Limb (tissue), 2 donors: ENCODE results near the gene HSD17B12.
"Not testable (repeated sequence)": the region's sequence is repeated elsewhere in the genome, so short reads cannot be mapped to it uniquely, and the experiment has no call there.

ENCODE experiments used
- DNase-seq, 2 donors: peaks; one replicate each; pipeline ENCODE4 v3.0.0-alpha.2; 2016; ENCODE audit errors: extremely low spot score in 2 of 2

HSD17B12 gene

DNA sequence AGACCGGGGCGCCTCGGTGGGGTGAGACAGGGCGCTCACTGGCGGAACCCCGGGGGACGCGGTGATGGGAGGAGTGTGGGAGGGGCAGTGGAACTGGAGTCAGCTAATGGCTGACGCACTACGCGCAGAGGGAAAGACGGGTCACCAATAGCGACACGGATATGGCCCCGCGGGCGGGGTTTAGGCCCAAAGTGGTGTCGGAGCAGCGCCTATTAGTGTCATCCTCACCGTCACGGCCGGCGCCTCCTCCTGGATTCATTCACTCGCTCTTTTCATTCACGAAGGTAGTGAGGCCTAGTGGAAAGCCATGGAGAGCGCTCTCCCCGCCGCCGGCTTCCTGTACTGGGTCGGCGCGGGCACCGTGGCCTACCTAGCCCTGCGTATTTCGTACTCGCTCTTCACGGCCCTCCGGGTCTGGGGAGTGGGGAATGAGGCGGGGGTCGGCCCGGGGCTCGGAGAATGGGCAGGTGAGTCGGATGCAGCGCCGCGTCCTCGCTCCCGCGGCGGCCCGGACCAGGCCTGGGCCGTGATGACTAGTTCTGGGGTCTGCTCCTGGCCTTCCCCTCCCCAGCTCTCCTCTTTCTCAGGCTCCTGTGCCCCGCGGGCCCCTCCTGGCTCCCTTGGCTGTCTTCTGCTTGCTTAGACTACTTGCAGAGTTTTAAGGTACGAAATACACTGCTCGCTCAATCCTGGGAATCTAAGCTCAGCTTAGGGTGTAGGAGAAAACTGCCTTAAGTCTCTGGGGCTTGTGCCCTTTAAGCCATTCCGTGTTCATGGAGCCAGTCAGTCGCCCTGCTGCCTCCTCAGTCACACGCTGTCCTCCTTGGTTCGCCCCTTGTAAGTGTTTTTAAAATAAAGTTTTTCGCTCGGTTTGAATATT is at the start of gene HSD17B12:
Gene HSD17B12, plus strand, starts transcription at position 218 of the 880 bp plus-strand sequence. Its CDS starts 90 bp downstream, at position 308.
- peak; percentile 97 to 98 for DNase-seq

DNA sequence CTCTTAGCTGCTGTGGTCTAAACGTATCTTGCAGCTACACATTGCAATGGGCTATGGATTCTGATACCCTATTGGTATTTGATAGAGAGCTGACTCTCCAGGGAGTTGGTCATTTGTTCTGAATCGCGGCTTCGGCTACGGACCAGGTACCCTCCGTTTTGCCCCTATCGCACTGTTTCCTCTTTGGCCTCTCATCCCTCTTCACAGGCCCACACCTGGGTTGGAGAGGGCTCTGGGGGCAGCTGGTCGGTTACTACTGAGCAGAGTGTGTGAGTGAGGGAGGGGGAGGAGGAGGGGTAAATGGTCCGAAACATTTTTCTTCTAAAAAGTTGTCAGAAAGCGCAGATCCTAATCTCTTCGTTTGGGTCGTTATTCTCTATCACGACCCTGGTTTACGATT is 48.8 kb upstream of the HSD17B12 start:
- no peak for DNase-seq

DNA sequence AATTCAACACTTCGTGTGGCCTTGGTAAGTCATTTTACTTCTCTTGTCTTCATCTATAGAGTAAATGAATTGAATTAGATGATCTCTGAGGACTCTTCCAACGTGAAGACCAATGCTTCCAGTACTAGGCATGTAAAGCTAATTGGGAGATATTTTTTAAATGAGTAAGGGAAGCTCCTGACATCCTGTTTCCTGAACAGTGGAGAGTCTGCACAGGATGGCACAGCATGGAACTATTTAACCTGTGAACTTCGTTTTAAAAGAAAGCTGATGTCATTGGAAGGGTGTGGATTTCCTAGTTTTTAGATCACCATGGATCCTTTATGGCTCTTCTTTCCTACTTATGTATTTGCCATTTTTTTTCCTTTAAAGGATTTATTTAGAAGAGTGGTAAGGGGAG is 48.4 kb upstream of the HSD17B12 start:
- DNase-seq = no peak

DNA sequence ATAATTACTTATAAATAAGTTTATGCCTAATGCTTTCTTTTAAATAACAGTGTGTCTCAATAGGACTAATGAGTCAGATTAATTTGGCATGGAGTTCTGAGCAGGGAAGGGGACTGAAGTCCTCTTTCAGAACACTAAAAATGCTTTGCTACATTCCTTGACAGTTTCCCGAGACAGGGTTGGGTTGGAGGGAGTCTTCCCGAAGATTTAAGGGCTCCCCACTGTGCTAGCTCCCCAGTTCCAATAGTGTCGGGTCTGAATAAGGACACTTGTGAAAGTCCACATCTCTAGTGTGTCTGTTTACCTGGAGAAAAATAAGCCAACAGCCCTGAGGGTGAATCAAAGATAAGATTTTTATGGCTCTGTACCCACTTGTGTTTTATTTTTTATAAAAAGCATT is 41.8 kb upstream of the HSD17B12 start:
- no peak for DNase-seq

GRCh38 chr11:43639224-43639623 is 41.3 kb upstream of the HSD17B12 start:
- no peak for DNase-seq

DNA sequence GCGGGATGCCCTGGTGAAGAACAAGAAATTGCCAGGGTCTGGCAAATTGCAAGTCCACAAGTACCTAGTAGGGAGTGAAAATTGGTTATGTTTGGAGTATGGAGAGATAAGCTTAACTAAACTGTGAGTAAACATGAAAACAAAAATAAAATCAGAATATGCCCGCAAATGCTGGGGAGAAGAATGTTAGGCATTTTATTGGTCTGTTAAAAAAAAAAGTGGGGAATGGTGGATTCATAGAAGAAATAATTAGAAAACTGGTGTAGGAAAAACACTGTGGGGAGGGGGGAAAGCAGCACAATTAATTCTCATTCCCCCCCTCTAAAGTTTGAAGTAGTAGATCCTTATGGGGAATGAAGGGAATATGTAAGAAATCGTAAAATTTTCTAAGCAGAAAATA is 40.6 kb upstream of the HSD17B12 start:
- no peak for DNase-seq

DNA sequence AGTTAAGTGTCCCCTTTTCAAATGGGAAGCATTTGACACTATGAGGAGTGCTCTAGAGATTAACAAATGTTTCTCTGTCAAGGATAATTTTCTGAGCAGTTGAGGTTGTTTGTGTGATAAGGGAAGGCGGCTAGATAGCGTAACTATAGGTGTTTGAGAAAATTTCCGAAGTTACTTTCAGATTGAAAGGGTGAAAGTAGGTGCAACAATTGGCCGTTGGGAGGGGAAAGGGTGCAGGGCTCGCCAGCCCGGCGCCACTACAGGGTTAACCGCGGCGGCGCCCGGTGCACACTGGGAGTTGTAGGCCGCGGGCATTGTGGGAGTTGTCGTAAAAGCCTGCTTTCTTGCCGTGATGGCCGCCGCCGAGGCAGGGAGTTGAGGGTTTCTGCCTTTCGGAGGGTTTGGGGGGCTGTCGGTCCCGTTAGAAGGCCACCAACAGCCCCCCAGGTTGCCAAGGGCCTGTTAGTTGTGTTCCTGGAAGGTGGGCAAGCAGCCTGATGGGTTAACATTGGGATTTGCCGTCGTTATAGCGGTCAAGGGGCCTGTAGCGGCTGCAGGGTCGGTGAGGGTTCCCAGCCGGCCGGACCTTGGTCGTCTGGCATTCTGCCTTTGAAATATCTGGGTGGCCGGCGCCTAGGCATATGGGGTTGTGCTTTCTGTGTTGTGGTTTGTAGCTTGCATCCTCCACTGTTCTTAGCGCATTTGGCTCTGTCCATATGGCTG is 36.5 kb upstream of the HSD17B12 start:
- peak; percentile 90 to 93 for DNase-seq

DNA sequence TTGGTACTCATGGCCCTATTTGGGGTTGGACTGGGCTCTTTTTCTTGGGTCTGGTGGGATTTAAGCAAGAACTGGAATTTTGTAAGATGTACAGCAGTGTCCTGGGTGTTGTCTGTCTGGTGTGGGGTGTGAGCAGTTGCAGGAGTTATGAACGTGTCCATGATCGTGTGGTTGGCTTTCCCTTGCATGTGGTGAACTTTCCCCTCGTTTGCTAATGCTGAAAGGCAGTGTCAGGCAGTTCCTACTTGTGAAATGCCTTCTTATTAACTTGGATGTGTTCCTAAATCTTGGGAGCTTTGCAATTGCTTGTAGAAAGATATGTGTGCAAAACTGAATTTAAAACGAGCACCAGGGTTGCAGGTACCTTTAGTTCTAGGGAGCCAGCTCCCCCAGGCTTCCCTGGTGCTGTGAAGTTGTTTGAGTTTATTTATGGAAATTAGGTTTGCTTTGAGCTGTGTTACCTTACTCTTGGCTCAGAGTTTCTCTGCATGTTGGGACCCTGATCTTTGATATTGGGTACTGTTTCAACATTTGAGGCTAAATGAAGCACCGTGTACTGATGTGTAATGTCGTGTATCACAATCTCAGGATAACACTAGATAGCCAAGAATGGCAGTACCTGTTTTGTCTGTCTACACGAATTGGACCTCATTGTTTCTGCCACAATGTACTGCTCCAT is 35.8 kb upstream of the HSD17B12 start:
- DNase-seq = no peak

GRCh38 chr11:43646767-43647166 is 33.8 kb upstream of the HSD17B12 start:
- DNase-seq = no peak

DNA sequence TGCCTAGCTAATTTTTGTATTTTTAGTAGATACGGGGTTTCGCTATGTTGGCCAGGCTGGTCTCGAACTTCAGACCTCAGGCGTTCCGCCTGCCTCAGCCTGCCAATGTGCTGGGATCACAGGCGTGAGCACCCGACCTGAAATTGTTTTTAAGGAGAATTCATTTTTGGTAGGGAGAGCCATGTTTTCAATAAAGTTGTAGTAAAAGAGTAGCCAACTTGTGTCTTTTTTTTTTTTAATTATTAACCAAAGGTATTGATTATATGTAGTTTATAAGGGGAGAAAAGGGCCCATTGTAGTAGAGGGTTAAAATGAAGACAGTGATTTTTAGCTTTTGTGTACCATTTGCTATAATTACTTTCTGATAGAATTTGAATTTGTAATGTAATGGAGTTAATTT is 31.6 kb upstream of the HSD17B12 start:
- DNase-seq = no peak

DNA sequence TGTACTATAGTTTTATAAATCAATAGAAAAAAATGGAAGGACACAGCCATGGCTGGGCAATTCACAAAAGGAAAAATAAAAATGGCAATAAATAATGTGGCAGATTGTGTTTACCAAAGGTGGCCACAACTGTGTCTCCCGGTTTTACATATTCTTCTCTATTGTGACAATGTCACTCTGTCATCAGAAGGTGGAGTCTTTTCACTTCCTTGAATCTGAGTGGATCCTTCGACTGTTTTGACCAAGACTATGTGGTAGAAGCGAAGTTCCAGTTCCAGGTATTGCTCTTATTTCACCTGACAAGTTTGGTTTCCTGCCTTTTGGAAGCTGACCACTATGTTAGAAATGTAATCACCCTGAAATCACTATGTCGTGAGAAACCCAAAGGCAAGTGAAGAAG is 31.0 kb upstream of the HSD17B12 start:
- no peak for DNase-seq

DNA sequence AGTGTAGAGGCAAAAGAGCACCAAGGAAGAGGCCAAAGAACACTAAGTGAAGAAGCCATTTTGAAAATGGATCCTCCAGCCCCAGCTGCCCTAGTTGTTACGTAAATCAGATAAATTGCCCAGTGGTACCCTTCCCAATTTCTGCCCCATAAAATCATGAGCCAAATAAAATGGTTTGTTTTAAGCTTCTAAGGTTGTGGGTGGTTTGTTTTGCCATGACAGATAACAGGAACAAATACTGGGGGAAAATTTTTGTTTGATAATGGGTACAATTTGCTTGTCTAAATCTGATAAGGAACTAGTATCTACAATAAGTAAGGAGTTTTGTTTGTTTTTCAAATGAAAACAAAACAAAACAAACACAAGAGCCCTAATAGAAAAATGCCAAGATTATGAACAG is 30.6 kb upstream of the HSD17B12 start:
- no peak for DNase-seq

- DNase-seq = not testable (repeated sequence)
These were observed 17.5 kb upstream of the HSD17B12 start for GRCh38 chr11:43663018-43663417.

GRCh38 chr11:43664295-43664694 is 16.2 kb upstream of the HSD17B12 start:
- DNase-seq = no peak

GRCh38 chr11:43671284-43671683 is 9.3 kb upstream of the HSD17B12 start:
- not testable (repeated sequence) for DNase-seq

DNA sequence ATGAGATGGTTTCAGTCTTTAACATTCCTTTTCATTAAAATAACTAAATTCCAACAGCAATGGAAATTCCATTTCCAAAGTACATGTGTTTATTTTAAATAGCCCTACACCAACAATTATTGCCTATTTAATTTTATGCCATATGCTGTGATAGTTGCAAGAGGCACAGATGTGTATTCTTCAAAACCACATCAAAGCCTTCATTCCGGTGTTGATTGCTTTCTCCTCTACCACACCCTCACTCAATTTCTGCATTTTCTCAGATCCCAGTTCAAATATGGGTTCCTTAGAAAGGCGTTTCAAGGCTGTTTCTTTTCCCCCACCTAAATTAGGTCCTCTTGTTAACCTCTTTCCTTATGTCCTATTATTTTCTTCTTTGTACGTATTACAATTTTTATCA is 6.0 kb upstream of the HSD17B12 start:
- no peak for DNase-seq

- DNase-seq = no peak
These were observed 3.6 kb upstream of the HSD17B12 start for GRCh38 chr11:43676933-43677332.

DNA sequence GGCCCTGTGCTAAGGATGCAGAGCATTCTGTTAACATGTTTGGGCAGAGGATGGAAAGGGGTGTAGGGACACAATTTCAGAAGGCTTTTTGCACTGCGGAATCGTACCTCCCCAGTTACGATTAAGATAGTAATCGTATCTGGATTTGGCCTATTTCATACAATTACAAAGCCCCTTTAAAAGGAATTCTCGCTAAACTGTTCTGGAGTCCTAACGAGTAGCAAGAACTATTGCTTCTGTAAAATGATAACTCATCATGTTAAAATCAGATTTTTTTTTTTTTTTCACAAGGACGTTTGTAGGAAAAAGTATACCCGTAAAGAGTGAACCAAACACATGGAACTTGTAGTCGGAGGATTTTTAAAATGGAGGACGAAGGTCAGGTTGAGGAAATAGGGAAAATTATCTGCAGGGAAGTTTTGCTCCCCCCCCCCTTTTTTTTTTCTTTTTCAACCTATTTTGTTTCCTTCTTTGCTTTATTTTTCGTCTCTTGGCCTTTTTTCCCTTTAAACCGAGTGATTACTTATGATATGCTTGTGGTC is 934 bp downstream of the HSD17B12 start:
- DNase-seq = peak in 1 of 2 donors; percentile 20

- not testable (repeated sequence) for DNase-seq
These were observed 1.5 kb downstream of the HSD17B12 start for GRCh38 chr11:43682081-43682480.

- no peak for DNase-seq
These were observed 4.9 kb downstream of the HSD17B12 start for GRCh38 chr11:43685440-43685839.

- DNase-seq = no peak
These were observed 5.7 kb downstream of the HSD17B12 start for GRCh38 chr11:43686207-43686606.
